Vagina (tissue), 2 donors: ENCODE data around the gene CRMP1. TPM values are rescaled to one million over a fixed set of nuclear protein-coding genes. Genes with fewer than 3 reads are reported as not detected.

Experiments
- DNase-seq, 2 donors: peaks; one replicate each; pipeline ENCODE4 v3.0.0-alpha.2; 2017; ENCODE audit errors: extremely low spot score in 2 of 2
- H3K27ac ChIP-seq: fragments of 200-600 bp; sonication (generic); one replicate; pipeline ENCODE4 v1.5.1; 2019
- H3K27me3 ChIP-seq: fragments of 200-600 bp; sonication (generic); one replicate; pipeline ENCODE4 v1.5.1; 2019
- H3K36me3 ChIP-seq, 2 donors: fragments of 200-600 bp; sonication (generic); one replicate each; pipeline ENCODE4 v1.5.1; 2017 to 2019
- H3K4me1 ChIP-seq: fragments of 200-600 bp; sonication (generic); one replicate; pipeline ENCODE4 v1.5.1; 2019
- H3K4me3 ChIP-seq, 2 donors: fragments of 200-600 bp; sonication (generic); 1 replicate in 1 of 2; 2 replicates in 1 of 2; pipeline ENCODE4 v1.5.1; 2016 to 2019
- H3K9me3 ChIP-seq: fragments of 200-600 bp; sonication (generic); one replicate; pipeline ENCODE4 v1.5.1; 2019
- POLR2A ChIP-seq, 2 donors: fragments of 450-650 bp; IDR thresholded peaks; one replicate each; pipeline ENCODE4 v1.6.1; 2017; ENCODE audit warnings: antibody characterized with exemption in 2 of 2, mild to moderate bottlenecking in 2 of 2, moderate library complexity in 2 of 2
- POLR2AphosphoS5 ChIP-seq, 2 donors: sonication (generic); formaldehyde crosslinking; IDR thresholded peaks; one replicate each; pipeline ENCODE4 v1.9.0; 2017; ENCODE audit warnings: antibody characterized with exemption in 2 of 2, mild to moderate bottlenecking in 2 of 2, low read depth in 1 of 2; ENCODE audit not compliant: insufficient read depth in 1 of 2
- intact Hi-C: fragments of 100-400 bp; cut with DNase I; formaldehyde crosslinking; loops from one replicate; pipeline ENCODE4 v1.15.1; 2023
- total RNA-seq: library from RNA; depleted of rRNA; stranded (reverse); fragments of >200 nt; gene quantifications from one replicate; pipeline ENCODE4 v1.2.3, GENCODE V29; 2016
- TF ChIP-seq, protein P1 (sequence below), 3 experiments: fragments of 450-650 bp in 2 of 3; fragments of 200-600 bp in 1 of 3; sonication (generic) in 1 of 3; IDR thresholded peaks; one replicate each; pipeline ENCODE4 v1.5.1; 2017 to 2019; ENCODE audit warnings: antibody characterized with exemption in 3 of 3, mild to moderate bottlenecking in 2 of 3, moderate library complexity in 2 of 3

Gene CRMP1
- total RNA-seq, 1 donor from 2014 or later = 3.4 TPM

- H3K9me3 ChIP-seq = no peaks in the 10 kb centered on the region
- H3K4me3 ChIP-seq = no peak overlapping the region
- no peaks in the 10 kb centered on the region for H3K4me1 ChIP-seq
- intact Hi-C loops = no loop called here
- no peak overlapping the region for H3K27ac ChIP-seq
- H3K27me3 ChIP-seq = no peaks in the 10 kb centered on the region
- TF ChIP-seq POLR2A (IDR thresholded peaks at IDR 0.05) = no peak
- TF ChIP-seq, protein P1, sequence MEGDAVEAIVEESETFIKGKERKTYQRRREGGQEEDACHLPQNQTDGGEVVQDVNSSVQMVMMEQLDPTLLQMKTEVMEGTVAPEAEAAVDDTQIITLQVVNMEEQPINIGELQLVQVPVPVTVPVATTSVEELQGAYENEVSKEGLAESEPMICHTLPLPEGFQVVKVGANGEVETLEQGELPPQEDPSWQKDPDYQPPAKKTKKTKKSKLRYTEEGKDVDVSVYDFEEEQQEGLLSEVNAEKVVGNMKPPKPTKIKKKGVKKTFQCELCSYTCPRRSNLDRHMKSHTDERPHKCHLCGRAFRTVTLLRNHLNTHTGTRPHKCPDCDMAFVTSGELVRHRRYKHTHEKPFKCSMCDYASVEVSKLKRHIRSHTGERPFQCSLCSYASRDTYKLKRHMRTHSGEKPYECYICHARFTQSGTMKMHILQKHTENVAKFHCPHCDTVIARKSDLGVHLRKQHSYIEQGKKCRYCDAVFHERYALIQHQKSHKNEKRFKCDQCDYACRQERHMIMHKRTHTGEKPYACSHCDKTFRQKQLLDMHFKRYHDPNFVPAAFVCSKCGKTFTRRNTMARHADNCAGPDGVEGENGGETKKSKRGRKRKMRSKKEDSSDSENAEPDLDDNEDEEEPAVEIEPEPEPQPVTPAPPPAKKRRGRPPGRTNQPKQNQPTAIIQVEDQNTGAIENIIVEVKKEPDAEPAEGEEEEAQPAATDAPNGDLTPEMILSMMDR (IDR thresholded peaks at IDR 0.05) = no peak
- TF ChIP-seq POLR2AphosphoS5 (IDR thresholded peaks at IDR 0.05; ENCODE audit: insufficient read depth in 1 of 2, low read depth in 1 of 2) = no peak
- H3K36me3 ChIP-seq = no peaks in the 10 kb centered on the region
- no peak for DNase-seq
Measured at GRCh38 chr4:5925419-5926200, 32.7 kb upstream of the CRMP1 start.

DNA sequence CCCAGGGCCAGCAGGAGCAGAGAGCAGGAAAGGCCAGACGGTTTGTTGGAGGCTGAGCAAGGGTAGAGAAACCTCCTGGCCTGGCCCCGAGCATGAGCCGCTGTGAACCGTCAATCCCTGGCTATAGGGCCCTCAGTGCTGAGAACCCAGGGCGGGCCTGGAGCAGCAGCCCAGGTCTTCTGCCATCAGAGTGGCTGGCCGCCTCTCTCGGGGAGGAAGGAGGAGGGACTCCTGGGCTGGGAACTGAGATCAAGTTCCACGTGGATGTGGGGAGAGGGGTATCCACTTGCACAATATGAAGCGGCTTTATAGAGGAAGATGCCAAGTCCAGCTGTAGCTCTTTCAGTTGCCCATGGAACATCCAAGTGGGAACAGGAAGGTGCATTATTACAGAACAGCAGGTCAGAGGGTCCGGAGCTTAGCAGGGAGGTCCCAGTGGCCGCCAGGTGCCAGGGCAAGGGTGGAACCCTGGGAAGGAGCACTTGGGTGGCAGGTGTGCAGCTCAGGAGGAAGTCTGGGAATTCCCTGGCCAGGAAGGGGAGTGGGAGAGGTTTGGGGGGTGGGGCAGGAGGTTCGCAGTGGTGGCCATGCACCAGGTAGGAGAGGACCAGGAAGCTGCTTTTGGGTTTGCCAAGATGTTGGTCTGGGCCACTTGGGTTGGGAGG is 31.7 kb upstream of the CRMP1 start:
- TF ChIP-seq, protein P1 (IDR thresholded peaks at IDR 0.05) = no peak
- TF ChIP-seq POLR2A (IDR thresholded peaks at IDR 0.05) (no peak), POLR2AphosphoS5 (IDR thresholded peaks at IDR 0.05; ENCODE audit: insufficient read depth in 1 of 2, low read depth in 1 of 2) (no peak)

GRCh38 chr4:5923376-5923775 is 30.5 kb upstream of the CRMP1 start:
- Histone ChIP-seq H3K27ac (no peak overlapping the region), H3K4me3 (no peak overlapping the region), H3K27me3 (no peaks in the 10 kb centered on the region), H3K9me3 (no peaks in the 10 kb centered on the region), H3K4me1 (no peaks in the 10 kb centered on the region), H3K36me3 (no peaks in the 10 kb centered on the region)
- DNase-seq = no peak
- no peak for TF ChIP-seq POLR2AphosphoS5 (IDR thresholded peaks at IDR 0.05; ENCODE audit: insufficient read depth in 1 of 2, low read depth in 1 of 2)
- intact Hi-C loops = no loop called here

More for the DNA sequence above, 31.7 kb upstream of the CRMP1 start:
- Histone ChIP-seq H3K4me1 (no peaks in the 10 kb centered on the region), H3K27ac (no peak overlapping the region), H3K36me3 (no peaks in the 10 kb centered on the region), H3K9me3 (no peaks in the 10 kb centered on the region), H3K27me3 (no peaks in the 10 kb centered on the region), H3K4me3 (no peak overlapping the region)
- no peak for DNase-seq
- intact Hi-C loops = no loop called here

DNA sequence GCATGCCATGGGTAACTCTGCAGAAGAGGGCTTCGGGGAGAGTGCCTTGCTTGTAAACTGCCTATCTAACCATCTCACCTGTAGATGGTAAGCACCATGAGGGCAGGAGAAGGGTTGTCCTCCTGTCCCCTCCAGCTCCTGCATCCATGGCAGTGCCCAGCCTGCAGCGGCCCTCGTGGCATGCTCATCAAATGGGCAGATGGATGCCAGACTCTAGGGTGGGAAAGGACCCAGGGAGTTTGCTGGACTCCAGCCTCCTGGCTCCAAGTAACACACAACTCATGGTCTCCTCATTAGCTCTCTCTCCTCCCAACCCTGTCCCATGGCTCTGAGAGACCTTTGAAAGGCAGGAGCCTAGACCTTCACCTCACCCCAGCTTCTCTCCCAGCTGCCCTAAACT is 29.7 kb upstream of the CRMP1 start:
- H3K36me3 ChIP-seq = no peaks in the 10 kb centered on the region
- no peaks in the 10 kb centered on the region for H3K4me1 ChIP-seq
- no peak overlapping the region for H3K4me3 ChIP-seq
- no peaks in the 10 kb centered on the region for H3K9me3 ChIP-seq
- intact Hi-C loops = no loop called here
- TF ChIP-seq POLR2A (IDR thresholded peaks at IDR 0.05) (no peak), POLR2AphosphoS5 (IDR thresholded peaks at IDR 0.05; ENCODE audit: insufficient read depth in 1 of 2, low read depth in 1 of 2) (no peak)
- TF ChIP-seq, protein P1 (IDR thresholded peaks at IDR 0.05) = no peak
- no peak for DNase-seq
- no peaks in the 10 kb centered on the region for H3K27me3 ChIP-seq
- no peak overlapping the region for H3K27ac ChIP-seq

DNA sequence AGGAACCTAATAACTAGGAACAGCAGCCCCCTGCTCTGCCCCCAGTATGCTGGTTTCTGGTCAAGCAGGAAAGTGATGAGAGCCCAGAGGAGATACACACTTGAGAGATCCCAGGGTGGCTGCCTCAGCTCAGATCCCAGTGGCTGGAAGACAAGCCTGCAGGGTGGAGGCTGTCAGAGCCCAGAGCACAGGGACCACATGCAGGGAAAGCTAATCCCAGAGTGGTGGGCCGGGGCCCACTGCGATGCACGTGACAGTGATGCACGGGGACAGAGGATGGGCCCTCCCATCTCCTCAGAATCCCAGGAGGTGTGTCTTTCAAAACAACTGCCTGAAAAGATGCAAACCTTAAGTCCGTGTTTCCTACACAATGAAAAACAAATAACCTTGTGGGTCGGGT is 29.1 kb upstream of the CRMP1 start:
- Histone ChIP-seq H3K9me3 (no peaks in the 10 kb centered on the region), H3K27ac (no peak overlapping the region), H3K4me1 (no peaks in the 10 kb centered on the region), H3K36me3 (no peaks in the 10 kb centered on the region), H3K27me3 (no peaks in the 10 kb centered on the region), H3K4me3 (no peak overlapping the region)
- intact Hi-C loops = no loop called here
- no peak for DNase-seq
- TF ChIP-seq POLR2A (IDR thresholded peaks at IDR 0.05) (no peak), POLR2AphosphoS5 (IDR thresholded peaks at IDR 0.05; ENCODE audit: insufficient read depth in 1 of 2, low read depth in 1 of 2) (no peak)
- TF ChIP-seq, protein P1 (IDR thresholded peaks at IDR 0.05) = no peak
